ELF-1 (cell line): ENCODE data around the gene PLEKHJ1.
A peak's percentile ranks its signal among the peaks of the same experiment; 100 is the strongest.

Experiments
- DNase-seq: peaks from one replicate; pipeline ENCODE4 v3.0.0-alpha.2; 2016; ENCODE audit warnings: low read depth, low spot score

Gene PLEKHJ1

GRCh38 chr19:2249010-2249866 lies 13.1 kb upstream of the PLEKHJ1 start, which contains the start of gene AMH:
AMH (plus strand) TSS chr19:2249323; CDS start chr19:2249333, 10 bp downstream.
- no peak for DNase-seq

DNA sequence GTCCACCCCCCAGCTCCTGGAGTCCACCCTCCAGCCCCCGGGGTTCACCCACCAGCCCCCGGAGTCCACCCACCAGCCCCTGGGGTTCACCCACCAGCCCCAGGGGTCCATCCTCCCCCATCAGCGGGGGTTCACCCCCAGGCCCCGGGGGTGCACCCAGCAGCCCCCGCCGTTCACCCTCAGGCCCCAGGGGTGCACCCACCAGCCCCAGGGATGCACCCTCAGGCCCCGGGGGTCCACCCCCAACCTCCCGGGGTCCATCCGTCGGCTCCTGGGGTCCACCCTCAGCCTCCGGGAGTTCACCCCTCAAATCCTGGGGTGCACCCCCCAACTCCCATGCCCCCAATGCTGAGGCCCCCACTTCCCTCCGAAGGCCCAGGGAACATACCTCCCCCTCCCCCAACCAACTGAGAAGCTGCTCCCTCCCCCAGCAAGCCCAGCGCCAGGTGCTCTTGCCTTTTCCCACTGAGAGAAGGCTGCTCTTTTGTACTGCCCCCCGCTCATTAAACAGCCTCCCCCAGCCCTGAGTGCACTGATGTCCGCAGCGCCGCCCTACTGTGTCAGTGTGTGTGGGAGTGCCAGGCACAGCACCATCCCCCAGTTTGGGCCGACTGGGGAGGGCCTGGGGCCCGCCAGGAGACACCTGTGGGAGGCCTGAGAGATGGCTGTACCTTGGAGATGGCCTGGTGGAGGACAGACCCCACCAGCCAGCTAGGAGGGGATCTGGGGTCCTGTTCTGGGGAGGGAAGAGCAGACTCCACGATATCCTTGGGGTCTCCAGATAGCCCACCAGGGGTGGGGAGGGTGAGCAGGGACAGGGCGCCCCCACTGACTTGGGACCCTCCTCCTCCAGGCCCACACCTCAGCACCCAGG lies 12.2 kb upstream of the PLEKHJ1 start:
- DNase-seq: no peak

DNA sequence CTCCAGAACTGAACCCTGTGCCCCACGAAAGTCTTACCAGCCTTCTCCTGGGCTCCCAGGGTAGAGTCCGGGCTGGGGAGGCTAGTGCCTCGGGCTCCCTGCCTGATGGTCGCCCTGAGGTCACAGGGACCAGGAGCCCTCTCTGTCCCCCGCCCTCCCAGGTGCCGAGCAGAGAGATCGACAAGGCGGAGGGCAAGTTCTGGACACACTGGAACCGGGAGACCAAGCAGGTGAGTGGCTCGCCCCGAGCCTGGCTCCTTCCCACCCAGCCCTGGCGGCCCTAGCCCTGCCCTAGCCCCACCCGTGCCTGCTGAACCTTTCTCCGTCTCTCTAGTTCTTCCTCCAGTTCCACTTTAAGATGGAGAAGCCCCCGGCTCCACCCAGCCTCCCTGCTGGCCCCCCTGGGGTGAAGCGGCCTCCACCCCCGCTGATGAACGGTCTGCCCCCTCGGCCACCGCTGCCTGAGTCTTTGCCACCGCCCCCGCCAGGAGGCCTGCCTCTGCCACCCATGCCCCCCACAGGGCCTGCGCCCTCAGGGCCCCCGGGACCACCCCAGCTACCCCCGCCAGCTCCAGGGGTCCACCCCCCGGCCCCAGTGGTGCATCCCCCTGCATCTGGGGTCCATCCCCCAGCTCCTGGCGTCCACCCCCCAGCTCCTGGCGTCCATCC lies 11.4 kb upstream of the PLEKHJ1 start:
- DNase-seq: no peak

- DNase-seq: no peak
Observed at GRCh38 chr19:2246801-2247361, 10.8 kb upstream of the PLEKHJ1 start.

- DNase-seq: no peak
Observed at GRCh38 chr19:2246014-2246620, 10.0 kb upstream of the PLEKHJ1 start.

DNA sequence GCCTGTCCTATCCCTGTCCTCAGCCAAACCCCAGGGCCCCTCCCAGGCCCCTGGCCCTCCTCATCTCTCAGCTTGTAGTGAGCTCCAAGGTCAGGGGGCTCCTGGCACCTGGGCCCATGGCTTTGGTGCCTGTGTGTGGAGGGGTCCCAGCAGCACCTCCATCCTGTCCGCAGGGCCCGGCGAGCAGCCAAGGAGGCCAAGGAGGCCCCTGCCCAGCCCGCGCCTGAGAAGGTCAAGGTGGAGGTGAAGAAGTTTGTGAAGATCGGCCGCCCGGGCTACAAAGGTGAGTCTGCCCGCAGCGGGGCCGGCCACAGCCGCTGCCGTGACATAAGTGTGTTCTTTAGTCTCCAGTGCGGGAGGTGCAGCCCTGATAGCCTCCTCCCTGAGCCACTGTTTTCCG lies 9.1 kb upstream of the PLEKHJ1 start:
- no peak for DNase-seq

DNA sequence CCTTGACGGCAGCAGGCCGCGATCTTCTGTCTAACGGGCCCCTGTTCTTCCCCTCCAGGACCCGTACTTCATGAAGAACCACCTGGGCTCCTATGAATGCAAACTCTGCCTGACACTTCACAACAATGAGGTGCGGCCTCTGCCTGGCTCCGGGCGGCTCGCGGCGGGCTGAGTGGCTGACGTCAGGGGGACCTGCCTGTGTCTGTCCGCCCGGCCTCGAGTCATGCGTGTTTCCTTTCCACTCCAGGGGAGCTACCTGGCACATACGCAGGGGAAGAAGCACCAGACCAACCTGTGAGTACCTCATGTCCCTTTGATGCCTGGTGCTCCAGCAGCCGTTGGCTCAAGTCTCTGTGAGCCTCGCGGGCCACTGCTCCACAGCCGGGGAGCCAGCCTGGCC lies 8.4 kb upstream of the PLEKHJ1 start:
- DNase-seq: no peak

DNA sequence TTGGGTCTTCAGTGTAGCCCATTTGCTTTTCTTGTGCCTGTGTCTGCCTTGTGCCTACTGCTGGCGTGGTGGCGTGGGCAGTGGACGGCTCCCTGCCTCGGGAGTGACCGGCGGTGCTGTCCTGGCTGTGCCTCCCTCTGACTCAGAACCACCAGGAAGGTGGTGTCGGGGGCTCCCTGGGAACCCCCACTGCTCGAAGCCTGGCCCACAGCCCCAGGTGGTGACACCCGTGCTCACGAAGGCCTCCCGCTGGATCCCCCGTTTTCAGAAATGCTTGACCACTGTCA lies 7.9 kb upstream of the PLEKHJ1 start:
- no peak for DNase-seq

GRCh38 chr19:2243274-2244124 lies 7.4 kb upstream of the PLEKHJ1 start:
- no peak for DNase-seq

DNA sequence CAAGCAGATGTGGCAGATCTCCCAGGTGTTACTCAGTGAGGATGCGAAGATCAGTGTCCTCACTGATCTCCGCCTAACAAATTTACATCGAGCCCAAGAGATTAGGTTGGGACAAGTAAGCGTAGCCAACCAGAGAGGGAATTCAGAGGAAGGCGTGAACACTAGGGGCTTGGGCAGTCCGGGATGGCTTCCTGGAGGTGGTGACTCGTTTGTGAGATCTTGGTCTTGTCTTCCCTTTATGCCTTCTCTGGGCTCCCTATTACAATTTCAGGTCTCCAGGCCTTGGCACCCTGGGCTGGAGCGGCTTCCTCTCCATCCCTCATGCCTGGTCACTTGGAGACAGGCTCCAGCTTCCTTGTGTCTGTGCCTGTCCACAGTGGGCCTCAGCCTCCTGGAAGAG lies 6.7 kb upstream of the PLEKHJ1 start:
- no peak for DNase-seq

- no peak for DNase-seq
Observed at GRCh38 chr19:2242092-2242537, 6.0 kb upstream of the PLEKHJ1 start.

DNA sequence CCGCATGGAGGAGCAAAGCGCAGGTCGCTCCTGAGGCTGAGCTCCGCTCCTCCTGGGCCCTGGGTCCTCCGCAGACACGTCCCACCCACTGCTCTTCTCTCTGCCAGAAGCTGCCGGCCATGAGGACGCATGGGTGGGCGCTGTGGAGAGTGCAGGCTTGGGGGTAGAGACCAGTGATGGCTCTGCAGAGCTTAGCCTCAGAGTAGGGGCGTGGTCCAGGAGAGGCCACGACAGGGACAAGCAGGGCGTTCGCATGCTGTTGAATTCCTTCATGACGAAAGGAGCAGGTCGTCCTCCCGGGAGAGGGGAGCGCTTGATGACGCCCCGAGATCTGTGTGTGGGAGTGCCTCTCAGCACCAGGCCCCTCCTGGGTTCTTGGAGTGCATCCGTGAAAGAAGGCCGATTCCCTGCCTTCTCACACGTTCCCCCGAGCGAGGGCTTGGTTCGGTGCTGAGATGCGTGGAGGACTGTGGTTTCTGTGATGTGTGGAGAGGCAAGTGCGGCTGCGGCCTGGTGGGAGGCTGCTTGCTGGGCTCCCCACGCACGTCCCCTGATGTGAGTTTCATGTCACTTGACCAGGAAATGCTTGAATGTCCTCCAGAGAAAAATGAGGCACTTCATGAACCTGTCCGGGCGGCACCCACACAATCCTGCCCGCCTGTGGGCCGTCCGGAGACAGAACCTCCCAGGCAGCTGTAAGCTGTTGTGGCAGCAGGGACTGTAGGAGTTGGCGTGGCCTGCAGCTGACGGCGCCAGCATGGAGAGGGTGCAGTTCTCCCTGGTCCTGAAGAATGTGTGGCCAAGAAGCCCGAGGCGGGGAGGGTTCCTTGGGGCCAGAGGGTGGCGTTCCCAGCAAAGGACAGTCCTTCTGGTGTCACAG lies 5.0 kb upstream of the PLEKHJ1 start:
- DNase-seq: no peak

GRCh38 chr19:2239771-2240770 lies 3.9 kb upstream of the PLEKHJ1 start:
- DNase-seq: peak; percentile 54

GRCh38 chr19:2239173-2239572 lies 3.0 kb upstream of the PLEKHJ1 start:
- DNase-seq: no peak

GRCh38 chr19:2237869-2238153 lies 1.7 kb upstream of the PLEKHJ1 start:
- DNase-seq: no peak

DNA sequence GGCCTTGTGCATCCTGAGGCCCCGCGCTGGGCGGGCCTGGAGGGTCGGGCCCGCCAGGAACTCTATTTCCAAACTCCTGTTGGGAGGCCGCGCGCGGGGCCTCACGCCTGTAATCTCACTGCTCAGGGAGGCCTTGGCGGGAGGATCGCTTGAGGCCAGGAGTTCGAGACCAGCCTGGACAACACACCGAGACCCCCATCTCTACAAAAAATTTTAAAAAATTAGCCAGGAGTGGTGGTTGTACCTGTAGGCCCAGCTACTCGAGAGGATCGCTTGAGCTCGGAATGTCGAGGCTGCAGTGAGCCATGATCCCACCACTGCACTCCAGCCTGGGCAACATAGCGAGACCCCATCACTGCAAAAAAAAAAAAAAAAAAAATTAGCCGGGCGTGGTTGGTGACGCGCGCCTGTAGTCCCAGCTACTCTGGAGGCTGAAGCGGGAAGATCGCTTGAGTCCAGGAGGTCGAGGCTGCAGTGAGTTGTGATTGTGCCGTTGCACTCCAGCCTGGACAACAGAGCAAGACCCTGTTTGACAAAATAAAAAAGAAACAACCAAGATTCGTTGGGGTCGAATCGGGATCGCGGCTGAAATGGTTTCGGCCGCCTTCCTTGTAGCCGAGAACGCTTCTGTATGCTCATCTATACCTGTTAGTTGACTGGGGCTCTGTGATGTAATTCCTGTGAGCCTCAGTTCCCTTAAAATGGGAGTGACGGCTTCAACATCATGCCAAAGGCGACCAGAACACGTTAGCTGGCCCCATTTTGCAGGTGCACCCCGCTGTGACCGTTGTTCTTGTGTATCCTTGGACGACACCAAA lies 1.1 kb upstream of the PLEKHJ1 start:
- peak; percentile 42 for DNase-seq

DNA sequence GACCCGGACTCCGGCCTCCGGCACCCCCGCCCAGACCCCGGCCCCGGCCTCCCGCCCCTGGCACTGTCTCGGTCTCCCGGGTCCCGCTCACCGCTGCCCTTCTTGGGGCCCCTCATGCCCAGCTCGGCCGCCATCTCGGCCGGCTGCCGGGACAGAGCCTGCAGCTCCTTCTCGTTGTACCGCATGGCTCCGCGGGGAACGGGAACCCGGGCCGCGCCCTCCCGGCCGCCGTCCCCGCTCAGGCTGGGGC lies 140 bp downstream of the PLEKHJ1 start:
- no peak for DNase-seq
